Kidney capillary endothelial cell (primary cell): ENCODE measurements around the gene B3GNT2.
"Not testable (repeated sequence)": the region's sequence is repeated elsewhere in the genome, so short reads cannot be mapped to it uniquely, and the experiment has no call there.

ENCODE experiments used
- DNase-seq: peaks from one replicate; pipeline ENCODE4 v3.0.0-alpha.2; 2018; ENCODE audit warnings: low spot score

Gene B3GNT2

GRCh38 chr2:62195421-62196277 is at the start of gene B3GNT2:
TSS of gene B3GNT2 (plus strand) at chr2:62196115. CDS start at chr2:62222221, 26,106 bp downstream.
- peak; percentile 58 for DNase-seq

DNA sequence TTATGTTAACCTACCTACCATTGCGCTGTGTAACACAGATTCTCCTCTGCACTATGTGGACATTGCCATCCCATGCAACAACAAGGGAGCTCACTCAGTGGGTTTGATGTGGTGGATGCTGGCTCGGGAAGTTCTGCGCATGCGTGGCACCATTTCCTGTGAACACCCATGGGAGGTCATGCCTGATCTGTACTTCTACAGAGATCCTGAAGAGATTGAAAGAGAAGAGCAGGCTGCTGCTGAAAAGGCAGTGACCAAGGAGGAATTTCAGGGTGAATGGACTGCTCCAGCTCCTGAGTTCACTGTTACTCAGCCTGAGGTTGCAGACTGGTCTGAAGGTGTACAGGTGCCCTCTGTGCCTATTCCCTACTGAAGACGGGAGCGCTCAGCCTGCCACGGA is 49.1 kb upstream of the B3GNT2 start:
- not testable (repeated sequence) for DNase-seq

- DNase-seq: peak; percentile 46
Observed at GRCh38 chr2:62147610-62148301, 48.2 kb upstream of the B3GNT2 start.

DNA sequence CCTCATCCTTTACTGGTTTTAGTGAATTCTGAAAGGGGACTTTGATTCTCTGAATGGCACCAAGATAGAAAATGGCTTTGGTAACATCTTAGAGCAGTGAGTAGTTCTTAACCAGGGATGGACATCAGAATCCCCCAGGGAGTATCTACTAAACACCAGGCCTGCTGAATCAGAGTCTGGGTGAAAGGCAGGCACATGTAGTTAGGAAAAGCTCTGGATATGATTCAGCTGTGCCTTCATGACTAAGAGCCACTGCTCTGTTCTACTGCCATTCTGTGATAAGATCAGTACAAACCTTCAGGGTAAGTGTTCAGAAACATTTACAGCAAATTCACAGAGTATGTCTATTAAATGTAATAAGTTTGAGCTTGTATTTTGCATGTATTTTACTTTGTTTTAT is 46.2 kb upstream of the B3GNT2 start:
- peak; percentile 91 for DNase-seq

DNA sequence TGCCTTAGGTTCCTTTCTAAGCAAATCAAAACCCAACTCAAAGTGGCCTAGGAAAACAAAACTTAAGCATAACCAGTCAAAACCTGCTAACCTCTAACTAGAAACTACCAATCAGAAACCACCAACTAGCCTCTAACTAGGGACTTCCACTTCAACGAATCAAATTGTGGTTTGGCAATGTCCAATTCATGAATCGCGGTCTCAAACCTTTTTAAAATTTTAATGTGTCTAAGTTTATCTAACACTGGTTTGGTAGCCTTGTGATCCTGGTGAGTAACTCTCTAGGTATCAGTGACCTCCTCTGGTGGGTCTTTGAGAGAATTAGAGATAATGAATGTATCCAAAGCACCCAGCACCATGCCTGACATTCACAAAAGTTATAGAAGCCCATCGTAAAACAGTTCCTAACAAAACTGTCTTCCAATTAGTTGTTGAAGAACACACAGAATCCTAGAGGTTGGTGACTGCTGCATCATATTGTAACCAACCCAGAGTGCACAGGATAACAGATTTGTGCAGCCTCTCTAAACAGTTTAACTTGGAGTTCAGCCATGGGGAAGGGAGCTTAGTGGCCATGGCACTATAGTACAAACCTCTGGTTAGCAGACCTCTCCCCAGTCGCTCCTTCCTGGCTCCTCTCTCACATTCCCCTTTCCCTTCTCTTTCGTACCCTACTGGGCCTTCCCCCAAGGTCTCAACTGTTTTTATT is 45.2 kb upstream of the B3GNT2 start:
- DNase-seq: no peak

- DNase-seq: no peak
Observed at GRCh38 chr2:62151306-62151638, 44.6 kb upstream of the B3GNT2 start.

DNA sequence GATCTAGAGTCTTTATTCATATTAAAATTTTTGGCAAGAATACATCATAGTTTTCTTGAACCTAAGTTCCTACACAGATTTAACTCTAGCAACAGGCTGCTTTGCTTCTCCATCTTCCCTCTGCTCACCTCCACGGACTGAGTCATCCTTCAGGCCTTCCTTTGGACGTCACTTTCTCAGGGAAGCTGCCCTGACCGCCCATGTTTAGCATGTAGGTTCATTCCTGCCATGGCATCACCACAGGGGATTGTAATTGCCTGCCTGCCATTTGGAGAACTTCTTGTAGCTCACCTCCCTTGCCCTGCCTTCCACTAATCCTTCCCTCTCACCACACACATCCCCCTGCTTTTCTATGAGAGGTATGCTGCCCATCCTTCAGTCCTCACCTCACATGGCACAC is 43.9 kb upstream of the B3GNT2 start:
- DNase-seq: no peak

- DNase-seq: no peak
Observed at GRCh38 chr2:62156861-62157496, 38.9 kb upstream of the B3GNT2 start.

DNA sequence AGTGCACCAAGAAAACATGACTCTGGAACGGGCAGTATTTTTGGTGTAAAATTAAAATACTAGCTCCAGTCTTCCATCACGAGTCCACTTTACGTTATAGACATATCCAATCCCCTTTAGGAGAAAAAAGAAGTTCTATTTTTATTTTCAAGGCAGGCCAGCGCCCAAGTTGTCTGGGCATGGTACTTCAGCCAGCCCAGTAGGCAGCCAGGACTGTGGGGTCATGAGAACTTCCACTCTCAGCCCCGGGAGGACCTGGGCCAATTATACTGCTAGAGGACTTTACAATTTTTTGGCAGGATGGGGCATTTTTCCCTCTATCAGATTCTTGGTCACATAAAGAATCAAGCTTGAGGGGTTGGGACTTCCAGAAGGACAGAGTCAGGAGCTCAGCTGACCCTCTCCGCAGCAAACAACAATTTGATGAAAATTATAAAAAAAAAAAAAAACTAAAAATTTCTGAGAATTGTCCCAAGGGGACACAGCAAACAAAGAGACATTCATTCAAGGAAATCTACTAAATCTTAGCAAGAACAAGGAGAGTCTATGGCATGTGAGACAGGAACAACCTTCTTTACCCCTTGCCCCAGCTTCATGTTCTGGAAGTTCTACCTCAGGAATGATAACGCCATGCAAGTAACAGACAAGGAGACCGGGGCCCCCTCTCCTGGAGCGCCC is 37.3 kb upstream of the B3GNT2 start:
- DNase-seq: no peak

DNA sequence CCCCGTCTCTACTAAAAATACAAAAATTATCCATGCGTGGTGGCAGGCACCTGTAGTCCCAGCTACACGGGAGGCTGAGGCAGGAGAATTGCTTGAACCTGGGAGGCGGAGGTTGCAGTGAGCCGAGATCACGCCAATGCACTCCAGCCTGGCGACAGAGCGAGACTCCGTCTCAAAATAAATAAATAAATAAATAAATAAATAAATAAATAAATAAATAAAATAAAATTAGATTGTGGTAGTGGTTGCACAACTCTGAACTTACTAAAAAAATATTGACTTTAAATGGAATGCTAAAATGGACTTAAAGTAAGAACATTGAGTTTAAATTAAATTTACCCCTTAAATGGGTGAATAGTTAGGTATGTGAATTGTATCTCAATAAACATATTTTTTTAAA is 35.2 kb upstream of the B3GNT2 start:
- not testable (repeated sequence) for DNase-seq

- DNase-seq: no peak
Observed at GRCh38 chr2:62163106-62163831, 32.6 kb upstream of the B3GNT2 start.

DNA sequence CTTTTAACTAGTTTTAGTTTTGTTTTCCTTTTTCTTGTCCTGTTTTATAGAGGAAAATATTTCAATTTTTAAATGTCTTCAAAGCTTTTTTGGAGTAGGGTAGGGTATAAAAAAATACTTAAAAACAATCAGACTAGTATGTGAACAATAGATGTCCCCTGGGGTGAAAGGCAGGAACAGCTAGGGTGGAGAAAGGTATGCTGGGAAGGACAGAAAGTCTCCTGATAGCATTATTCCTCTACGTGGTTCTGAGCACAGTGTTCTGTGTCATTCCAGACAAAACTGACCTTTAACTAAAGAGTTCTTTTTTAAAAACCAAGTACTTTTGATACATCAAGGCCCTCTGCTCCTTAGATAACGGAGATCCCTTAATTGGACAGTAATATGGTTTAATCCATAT is 32.1 kb upstream of the B3GNT2 start:
- no peak for DNase-seq

DNA sequence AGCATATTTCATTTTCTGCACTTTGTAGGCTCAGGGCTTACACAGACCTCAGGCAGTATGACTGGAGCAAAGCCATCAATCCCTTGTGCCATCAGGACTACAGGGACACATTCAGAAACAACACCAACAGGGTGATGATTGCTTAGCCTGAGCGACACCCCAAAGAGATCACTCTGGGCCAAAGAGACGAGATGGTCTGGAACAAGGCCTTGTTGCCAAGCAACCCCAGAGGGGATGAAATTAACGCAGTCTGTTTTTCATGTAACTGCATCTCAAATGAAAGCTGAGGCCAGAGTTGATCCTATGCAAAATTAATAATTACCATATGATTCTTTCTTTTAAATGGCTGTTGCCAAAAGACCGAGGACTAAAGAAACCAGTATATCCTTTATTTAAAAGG is 20.2 kb upstream of the B3GNT2 start:
- no peak for DNase-seq

DNA sequence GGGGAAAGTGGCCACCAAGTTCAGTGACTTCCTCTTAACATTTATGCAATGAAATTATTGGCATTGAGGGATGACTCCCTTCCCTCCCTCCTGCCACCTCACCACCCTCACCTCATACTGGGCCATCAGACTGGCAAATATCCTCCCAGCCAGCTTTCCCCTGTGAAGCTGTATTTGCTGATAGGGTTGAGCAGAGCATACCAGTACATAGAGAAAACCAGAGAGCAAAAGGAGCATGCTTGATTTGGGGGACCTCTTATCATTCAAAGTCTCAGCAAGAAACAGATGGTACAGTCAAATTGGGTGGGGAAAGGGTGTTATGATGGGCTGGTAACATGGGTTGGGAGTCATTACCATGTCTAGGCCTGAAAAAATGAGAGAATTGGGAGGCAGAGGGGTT is 19.1 kb upstream of the B3GNT2 start:
- no peak for DNase-seq

DNA sequence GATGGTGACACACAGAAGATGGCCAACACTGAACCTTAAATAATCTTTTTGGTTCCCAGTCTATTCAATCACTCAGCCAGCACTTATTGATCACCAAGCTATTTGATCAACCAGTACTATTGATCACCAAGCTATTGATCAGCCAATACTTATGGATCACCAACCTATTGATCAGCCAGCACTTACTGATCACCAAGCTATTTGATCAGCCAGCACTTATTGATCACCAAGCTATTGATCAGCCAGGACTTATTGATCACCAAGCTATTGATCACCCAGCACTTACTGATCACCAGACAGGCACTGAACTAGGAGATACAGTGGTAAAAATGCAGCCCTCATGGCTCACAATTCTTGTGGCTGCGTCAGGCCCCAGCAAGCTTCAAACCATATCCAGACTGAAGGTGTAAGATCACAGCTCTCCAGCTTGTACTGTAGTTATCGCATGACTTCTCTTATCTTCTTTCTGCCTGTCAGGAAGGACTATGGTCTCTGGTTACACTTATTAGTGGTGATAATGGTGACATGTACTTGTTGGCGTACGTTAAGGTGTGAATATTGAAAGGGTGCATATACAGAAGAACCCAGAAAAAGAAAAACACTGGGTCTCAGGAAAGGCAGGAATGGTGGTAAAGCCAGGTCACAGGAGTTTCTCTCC is 18.4 kb upstream of the B3GNT2 start:
- no peak for DNase-seq

DNA sequence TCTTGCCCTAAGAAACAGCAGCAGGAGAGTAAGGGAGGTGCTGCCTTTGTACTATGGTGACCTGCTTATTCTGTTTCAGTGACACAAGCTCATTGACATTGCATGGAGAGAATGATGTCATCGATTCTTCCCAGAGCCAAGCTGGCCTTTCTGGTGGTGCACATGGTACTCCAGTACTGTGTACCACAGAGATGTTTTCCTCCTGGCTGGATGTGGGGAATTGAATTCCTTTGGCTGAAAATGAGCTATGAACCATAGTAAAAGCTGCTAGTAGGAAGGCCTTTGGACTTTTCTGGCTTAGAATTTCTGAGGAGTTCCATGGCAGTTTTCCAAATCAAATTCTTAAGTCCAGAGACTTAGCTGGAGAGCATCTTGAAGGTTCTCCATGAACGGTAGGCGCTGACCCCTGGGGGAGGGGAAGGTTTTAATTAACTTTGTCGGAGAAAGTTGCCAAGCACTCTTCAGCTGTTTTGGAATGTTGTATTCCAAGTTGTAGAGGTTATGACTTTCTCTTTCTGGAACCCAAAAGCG is 17.1 kb upstream of the B3GNT2 start:
- DNase-seq: no peak

GRCh38 chr2:62180975-62181374 is 14.9 kb upstream of the B3GNT2 start:
- no peak for DNase-seq

GRCh38 chr2:62181843-62182242 is 14.1 kb upstream of the B3GNT2 start:
- no peak for DNase-seq

DNA sequence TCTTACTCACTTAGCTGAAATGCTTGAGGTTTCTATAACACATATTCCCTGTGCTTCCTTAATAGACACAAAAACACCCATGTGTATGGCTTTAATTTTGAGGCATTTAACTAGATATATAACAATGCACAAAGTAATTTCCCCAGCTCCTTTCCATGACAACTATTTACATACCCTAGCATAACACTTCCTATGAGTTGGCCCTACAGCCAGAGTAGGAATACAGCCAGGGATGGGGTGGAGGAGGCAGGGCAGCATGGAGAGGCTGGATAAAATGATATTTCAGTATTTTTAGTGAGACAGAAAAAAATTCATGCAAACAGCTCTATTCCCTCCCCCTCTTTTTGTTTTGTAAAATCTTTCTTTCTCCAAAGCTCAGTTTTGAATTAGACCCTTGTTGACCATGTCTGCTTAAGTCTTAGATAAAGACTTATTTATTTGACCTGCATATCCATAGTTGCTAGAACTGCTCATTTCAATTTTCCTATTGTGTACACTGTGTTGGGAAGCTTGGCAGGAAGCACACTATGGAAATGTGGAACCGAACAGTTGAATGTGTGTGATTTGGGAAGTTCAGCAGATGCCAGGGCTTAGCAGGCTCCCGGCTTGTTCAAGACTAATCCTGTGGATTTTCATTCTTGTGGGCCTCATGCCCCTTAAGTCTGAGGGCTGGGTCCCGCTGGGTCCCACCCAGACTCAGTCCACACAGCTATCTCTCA is 11.2 kb upstream of the B3GNT2 start:
- DNase-seq: no peak
